SIG-M5 treated with dmso at 0.1 percent for 504 hours (cell line): Measurements from ENCODE around the gene LMOD3.

Experiments used
- DNase-seq: peaks from one replicate; lab custom pipeline; 2025; ENCODE audit not compliant: unreplicated experiment; lab: John Stamatoyannopoulos, UW

Gene LMOD3

DNA sequence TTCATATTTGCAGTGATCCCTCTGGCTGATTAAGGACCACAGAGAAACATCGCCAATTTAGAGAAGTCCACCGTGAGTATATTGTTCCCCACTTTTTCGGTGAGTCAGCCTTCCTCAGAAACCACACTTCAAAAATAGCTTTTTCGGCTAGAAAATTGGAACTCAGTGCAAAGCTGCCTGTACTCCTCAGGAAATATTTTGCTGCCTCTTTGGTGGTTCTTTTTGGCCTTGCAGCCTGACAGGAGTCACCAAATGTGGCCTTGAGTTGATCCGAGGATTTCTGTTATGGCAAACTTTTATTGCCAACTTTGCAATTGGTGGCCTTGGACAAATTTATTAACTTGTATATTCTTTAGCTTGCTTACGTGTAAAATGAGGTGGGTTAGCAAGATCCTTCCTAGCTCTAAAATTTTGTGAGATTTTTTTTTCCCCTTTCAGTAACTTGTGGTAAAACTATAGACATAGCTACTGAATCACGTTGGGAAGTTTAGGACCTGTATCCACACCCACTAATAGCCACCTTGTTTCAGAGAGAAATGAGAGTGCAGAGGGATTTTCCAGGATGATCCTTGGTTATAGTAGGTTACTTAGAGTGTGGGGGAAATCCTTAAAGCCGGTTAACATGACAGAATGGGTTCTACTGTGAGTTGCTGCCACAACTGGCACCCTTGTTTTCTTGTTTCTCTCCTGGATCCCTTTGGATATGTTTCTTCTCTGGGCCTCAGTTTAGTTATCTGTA, 27.8 kb downstream of the LMOD3 start:
- peak; percentile 90 for DNase-seq

GRCh38 chr3:69092030-69092516, 30.3 kb downstream of the LMOD3 start:
- peak; percentile 65 for DNase-seq

GRCh38 chr3:69091389-69092029, 30.9 kb downstream of the LMOD3 start:
- no peak for DNase-seq

- peak; percentile 15 for DNase-seq
Observed at GRCh38 chr3:69090021-69090420, 32.4 kb downstream of the LMOD3 start.

DNA sequence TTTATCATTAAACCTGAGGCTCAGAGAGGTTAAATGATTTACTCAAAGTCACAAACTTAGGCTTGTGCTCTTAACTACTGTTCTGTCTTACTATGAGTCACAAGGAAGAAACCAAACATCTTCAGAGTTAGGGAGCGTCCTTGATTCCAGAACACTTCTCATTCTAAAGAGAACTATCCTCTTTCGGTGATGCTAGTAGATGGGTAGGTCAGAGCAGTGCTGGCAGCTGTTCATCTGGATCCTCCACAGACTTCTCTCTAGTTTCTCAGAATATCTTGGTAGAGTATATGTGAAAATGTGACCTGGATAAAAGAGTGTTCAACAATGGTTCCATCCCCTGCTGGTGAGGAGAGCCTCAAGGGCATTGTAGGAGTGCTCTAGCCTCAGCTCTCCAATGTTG, 34.3 kb downstream of the LMOD3 start:
- DNase-seq, result no peak

GRCh38 chr3:69087030-69087791, 35.2 kb downstream of the LMOD3 start:
- no peak for DNase-seq

DNA sequence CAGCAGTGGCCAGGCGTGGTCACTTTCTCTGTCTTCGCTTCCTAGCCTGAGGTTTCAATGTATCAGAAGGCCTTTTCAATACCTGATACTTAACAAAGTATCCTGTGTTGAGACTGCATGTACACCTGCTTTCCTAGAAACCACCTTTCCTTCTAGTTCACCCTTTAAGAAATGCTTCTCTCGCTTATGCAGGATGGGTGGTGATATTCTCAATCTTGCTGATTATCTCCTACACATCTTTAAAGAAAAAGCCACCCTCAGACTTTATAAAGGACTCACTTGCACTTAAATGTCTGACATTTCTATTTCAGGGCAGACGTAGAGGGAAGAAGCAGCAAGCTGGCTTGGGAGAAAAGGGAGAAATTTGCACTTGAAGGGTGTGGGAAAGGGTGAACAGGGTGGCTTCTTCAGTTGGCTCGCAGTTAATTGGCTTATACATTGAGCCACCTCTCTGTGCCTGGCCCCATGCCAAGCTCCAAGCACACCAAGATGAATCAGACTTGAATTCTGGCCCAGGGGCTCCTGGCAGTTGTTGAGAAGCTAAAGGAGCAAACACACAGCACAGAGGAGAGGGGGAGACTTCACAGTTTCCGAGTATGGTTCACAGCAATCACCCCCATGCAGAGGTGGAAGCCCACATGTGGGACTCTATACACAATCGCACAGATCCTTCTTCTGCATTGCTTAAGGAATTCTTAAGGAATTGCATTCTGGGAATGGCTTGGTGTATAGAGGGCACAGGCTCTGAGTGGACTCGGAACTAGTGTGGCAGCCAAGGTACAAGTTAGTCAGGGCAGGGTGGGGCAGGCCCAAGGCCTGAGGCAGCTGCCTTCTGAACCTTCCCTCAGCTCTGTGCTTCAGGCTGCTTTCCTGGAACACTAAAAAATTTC, 36.3 kb downstream of the LMOD3 start:
- peak; percentile 66 for DNase-seq

- DNase-seq, result peak; percentile 31
Observed at GRCh38 chr3:69085168-69085832, 37.1 kb downstream of the LMOD3 start.

DNA sequence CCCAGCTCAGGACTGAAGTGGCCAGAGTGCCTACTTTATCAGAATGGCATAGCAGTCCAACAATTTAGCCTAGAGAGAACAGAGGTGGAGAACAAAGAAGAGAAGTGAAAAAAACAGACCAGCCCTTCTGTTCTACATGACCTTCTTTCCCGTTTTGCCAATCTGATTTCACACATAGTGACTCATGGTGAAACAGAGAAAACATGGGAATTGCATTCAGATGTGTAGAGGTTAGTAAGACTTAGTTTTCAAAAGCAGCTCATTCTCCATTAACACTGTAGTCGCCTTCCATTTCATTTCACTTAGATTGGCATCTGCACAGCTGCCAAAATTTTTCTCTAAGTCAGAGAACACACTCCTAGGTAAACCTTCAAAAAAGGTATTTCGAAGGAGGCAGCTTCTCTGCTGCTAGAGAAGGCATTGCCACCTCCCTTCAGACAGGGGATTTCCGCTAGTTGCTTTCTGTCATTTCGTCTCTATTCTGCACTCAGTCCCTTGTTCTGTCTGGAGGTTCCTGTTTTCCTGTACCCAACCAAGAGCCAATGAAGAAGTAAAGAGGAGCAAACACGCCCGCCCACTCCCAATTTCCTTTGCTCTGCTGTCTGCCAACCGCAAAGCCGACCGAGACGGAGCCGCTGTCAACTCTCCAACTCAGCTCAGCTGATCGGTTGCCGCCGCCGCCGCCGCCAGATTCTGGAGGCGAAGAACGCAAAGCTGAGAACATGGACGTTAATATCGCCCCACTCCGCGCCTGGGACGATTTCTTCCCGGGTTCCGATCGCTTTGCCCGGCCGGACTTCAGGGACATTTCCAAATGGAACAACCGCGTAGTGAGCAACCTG, 37.8 kb downstream of the LMOD3 start, which contains the start of gene ARL6IP5:
Gene ARL6IP5, plus strand, starts transcription at position 612 of the 842 bp plus-strand sequence. Its CDS starts 111 bp downstream, at position 723.
- peak; percentile 99 for DNase-seq

DNA sequence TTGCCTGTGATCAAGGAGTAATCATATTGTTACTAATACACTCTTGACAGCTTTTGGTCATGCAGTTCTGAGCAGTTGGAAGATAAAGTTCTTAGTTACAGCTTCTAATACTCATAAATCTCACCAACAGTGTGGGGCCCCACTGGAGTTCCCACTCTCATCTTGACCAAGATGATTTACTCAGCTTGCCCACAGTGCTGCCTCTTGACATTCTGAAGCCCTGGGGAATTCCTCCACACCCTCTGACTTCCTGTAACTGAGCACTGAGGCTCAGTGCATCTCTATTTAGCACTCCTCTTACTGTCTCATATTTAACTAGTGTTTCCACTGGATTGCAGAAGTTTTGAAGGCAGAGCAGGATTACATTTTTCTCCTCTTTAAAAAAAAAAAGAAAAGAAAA, 39.6 kb downstream of the LMOD3 start:
- peak; percentile 43 for DNase-seq

DNA sequence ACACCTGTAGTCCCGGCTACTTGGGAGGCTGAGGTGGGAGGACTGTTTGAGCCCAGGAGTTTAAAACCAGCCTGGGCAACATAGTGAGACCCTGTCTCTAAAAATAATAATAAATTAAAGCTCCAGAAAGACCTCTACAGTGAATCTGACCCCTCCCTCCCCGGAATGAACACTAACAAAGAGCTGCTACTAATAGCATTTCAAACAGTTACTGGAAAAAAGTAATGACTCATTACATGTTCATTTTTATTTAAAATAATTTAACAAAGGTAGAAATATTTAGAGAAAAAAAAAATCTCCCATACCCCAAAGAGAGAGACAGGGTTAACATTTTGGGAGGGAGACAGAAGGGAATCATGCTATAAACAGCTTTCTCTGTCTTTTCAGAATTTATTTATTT, 40.0 kb downstream of the LMOD3 start:
- DNase-seq, result no peak

DNA sequence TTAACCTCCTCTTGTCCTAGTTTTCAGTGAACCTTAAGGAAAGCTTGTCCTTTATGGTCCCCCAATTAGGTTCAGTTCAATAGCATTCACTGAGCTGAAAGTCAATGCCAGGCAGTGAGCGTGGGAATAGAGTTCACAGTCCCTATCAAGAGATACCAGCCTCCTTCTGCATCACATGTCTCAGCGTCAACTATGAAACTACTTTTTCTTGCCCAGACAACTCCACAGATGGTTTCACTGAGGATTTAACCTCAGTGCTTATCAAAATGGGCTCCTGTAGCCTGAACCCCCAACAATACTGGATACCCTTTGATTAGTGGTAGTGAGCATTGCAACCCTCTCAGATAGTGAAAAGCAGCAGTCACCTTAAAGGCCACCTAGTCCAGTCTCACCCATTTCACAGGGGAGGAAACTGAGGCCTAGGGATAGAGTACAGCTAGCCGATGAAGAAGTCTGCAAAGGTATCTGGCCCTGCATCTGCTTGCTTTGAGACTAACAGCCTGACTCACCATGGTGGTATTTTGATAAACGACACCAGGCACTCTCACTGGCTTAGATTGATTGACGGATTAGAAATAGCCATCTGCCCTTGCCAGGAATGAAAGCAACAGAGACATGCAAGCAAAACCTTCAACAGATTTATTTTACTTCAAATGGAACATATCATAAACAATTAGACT, 40.7 kb downstream of the LMOD3 start:
- DNase-seq, result no peak

DNA sequence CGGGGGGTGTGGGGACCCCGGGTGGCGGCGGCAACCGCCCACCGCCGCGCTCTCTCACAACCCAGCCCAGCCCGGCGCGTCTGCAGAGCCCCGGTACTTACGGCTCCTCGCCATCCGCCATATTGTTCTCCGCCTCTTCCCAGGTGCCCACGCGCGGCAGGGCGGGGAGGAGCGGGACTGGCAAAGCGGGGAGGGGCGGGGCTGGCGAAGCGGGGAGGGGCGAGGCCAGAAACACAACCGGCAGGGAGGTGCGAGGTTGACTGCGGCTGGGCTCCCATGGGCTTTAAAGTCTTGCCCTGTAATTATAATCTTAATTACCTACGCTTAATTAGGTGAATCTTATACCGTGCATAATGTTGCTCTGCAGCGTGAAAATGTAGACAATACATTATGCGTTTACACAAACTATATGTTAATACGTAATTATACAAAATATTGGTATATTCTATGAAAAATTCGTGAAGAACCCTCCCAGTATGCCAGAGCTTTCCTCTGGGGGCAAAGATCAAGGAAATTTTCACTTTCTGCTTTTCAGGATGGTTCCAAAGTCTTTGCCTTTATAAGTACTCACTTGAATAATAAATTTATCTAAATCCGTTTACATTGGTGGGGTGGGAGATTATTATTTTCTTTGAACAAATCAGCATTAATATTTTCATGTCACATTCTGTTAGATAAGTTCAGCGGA, 42.0 kb downstream of the LMOD3 start, which contains the start of gene UBA3:
Gene UBA3, minus strand, starts transcription at position 133 of the 688 bp plus-strand sequence. Its CDS starts 12 bp downstream, at position 121.
- DNase-seq, result peak; percentile 88

DNA sequence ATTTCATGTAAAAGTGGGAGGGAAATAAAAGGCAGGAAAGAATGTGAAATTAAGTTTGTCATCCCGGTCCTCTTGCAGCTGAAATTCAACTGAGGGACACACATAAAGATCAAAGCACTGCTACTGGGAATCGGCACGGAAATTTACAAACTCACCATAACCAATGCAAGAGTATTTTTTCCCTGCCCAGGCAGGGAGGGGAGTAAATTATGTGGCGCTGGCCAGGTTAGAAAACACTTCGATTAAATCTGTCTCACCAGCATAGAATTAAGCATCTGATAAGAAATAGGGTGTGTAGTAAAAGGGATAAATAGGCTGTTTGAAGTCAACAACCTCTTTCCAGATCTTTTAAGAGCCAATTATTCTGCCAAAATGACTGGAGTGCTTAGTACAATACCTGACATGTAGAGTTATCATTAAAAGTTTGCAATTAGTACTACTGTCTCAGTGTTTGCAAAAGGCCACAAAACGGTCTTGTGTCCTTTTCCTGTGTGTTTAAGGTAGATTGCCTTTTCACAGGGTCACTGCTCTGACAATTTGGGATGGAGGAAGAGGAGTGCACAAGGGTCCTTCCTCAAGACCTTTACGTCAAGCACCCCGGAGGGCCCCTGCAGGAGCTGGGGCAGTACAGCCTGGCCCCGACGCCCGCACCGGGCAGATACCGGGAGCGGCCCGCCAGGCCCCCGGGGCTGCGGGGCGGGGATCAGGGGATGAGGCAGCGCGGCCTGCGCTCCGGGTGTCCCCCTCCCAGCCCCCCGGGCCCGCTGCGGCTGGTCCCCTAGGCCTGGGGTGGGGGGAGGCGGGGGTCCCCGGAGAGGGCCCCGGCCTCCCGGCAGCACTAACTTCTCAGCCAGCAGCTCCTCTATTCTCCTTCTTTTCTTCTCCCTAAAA, 42.9 kb downstream of the LMOD3 start:
- no peak for DNase-seq

DNA sequence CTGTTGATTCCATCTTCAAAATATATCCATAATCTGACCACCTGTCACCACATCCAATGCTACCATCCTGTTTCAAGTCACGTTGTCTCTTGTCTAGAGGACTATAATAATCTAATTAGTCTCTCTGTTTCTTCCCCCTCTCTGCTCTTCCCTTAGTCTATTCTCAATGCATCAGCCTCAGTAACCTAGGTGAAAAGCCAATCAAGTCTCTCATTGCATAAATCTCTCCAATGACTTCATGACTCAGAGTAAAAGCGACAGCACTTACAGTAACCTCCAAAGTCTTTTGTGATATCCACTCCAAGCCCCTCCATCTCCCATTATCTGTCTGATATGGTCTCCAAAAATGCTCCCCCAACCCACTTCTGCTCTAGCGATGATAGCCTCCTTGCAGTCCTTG, 49.5 kb downstream of the LMOD3 start:
- DNase-seq, result no peak

- DNase-seq, result no peak
Observed at GRCh38 chr3:69066121-69066520, 56.3 kb downstream of the LMOD3 start.
